KG1 (cell line): ENCODE results near the gene USP37.

ENCODE experiments used
- DNase-seq: peaks from one replicate; lab custom pipeline; 2025; lab: John Stamatoyannopoulos, UW

USP37 gene

GRCh38 chr2:218402491-218402901 lies 165.7 kb downstream of the USP37 start:
- no peak for DNase-seq

GRCh38 chr2:218401890-218402289 lies 166.3 kb downstream of the USP37 start:
- DNase-seq: no peak

DNA sequence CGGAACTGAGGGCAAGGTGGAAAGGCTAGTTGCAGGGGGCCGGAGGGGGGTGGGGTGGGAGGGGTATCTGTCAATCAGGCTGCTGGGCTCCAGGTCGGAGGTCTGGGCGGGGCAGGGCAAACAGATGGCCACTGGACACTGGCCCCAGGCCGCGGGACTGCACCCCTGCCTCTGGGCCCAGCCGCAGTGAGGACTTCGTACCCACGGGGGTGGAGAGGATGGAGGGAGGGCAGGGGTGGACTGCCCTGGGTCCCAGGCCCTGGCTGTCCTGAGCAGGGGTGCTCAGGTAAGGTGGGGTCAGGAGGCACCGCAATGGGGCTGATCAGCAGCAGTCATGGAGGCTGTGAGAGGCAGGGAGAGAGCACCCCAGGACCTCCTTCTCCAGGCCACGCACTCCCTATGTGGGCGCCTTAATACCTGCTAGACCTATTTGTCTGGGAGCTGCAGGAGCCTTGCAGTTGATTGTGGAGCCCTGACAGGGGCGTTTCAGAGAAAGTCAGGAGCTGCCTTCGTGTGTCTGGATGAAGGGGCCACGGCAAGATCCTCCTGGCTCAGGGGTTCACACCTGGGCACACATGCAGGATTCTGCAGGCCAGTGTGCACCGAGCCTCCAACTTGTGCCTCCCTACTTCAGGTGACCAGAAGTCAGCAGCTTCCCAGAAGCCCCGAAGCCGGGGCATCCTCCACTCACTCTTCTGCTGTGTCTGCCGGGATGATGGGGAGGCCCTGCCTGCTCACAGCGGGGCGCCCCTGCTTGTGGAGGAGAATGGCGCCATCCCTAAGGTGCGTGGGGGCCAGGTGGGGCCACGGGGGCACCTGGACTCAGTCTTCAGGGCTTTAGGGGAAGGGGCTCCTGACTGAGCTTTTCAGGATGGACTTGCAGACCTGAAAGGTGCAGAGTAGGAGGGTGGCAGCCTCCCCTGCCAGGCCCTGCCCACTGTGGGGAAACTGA lies 166.9 kb downstream of the USP37 start:
- no peak for DNase-seq
